Stimulated activated naive CD4-positive, alpha-beta T cell treated with Interleukin-2 at 50 U/mL for 16 hours (primary cell): Measurements from ENCODE around the gene PMS1.
"Not testable (repeated sequence)": the region's sequence is repeated elsewhere in the genome, so short reads cannot be mapped to it uniquely, and the experiment has no call there.

ENCODE experiments used
- DNase-seq: peaks from one replicate; lab custom pipeline; 2025; lab: John Stamatoyannopoulos, UW

The PMS1 gene

DNA sequence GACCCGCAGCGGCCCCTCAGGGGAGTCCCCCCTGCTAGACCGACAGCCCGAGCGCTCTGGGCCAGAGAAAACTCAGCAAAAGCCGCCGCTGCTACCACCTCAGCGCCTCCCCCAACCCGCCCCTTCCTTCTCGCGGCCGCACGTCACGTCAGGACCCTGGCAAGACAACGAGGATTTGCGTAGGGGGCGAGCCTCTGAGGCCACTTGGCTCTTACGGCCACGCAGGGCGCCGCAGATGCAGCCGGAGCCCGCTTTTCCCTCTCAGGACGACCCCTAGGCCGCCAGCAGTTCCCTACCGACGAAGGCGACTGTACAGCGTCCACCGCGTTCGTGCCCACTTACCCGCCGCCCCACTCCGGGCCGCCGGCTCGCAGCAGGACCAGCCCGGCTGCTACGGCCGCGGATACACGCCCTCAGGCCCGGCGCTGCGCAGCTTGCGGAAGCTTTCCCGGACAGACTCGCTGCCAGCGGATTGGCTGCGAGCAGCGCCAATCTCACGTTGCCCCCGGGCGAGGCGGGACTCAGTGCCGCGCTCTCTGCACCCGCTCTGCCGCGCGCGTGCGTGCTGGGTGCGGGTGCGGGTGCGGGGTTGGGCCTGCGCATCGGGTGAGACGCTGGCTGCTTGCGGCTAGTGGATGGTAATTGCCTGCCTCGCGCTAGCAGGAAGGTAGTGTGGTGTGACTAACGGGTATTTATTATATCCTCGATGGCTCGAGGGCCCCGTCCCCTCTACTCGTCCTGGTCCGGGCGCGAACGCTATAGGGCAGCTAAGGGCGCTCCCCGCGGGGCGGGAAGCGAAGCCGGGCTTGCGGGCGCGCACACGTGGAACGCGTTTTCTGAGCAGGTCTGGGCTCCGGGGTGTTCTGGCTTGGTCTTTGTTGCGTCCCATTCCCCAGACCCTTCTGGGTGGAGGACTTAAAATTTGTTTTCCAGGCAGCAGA lies at the start of gene PMS1, which contains the start of gene ORMDL1:
Gene PMS1 (plus strand): TSS at position 524 of the 941 bp plus-strand sequence. CDS start 7,360 bp downstream, outside the sequence.
Gene ORMDL1 (minus strand): TSS at position 413 of the 941 bp plus-strand sequence. CDS start 1,744 bp downstream, outside the sequence.
- peak; percentile 93 for DNase-seq

DNA sequence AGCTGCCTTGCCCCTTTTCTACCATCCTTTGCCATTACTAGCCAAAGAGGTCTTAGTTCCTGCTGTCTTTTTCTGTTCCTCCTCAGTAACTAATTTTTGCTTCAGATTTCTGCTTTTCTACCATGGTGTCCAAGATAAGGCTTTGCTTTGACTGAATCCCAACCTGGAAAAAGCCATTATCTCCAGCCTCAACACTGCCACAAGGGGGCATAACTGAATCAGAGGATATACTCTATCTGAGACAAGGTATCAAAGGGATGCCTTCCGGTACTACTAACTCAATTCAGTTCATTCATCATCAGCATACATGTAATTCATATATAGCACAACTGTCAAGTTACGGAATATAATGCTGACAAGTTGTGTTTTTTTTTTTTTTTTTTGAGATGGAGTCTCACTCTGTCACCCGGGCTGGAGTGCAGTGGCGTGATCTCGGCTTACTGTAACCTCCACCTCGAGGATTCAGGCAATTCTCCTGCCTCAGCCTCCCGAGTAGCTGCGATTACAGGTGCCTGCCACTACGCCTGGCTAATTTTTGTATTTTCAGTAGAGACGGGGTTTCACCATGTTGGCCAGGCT lies 33.1 kb upstream of the PMS1 start:
- DNase-seq = peak; percentile 4

DNA sequence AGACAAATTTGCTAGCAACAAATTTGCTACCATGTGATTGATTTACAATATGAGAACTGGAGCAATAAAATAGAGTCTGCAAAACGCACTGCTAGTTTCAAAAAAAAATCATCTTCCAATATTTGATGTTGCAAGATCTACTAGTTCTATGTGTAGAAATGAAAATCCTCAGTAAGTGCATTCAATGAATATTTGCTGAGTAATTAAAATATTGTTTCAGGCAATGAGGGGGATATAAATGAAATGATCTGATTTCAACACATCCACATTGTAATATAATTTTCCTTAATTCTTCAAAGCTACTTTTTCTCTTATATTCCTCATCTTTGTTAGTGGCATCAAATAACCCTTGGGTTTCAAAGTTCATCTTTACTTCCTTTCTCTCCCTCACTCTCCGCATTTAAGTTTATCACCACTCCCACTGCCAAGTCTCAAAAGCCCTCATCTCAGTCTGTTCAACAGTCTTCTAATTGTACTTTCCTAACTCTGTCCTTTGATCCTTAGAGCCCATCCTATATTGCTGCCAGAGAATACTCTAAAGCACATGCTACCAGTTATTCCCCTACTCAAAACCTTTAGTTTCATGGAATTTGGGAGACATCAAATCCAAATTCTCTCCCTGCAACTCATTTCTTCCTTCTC lies 27.8 kb upstream of the PMS1 start:
- DNase-seq = no peak

DNA sequence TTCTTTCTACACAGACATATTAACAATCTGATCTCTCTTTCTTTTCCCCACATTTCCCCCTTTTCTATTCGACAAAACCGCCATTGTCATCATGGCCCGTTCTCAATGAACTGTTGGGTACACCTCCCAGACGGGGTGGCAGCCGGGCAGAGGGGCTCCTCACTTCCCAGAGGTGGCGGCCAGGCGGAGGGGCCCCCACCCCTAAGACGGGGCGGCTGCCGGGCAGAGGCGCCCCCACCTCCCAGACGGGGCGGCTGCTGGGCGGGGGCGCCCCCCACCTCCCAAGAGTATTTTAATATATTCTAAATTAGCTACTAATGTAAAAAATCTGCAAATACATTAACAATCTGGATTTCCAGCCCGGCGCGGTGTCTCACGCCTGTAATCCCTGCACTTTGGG lies 24.1 kb upstream of the PMS1 start:
- DNase-seq = not testable (repeated sequence)

- no peak for DNase-seq
These were observed 22.1 kb upstream of the PMS1 start for GRCh38 chr2:189762229-189762550.

DNA sequence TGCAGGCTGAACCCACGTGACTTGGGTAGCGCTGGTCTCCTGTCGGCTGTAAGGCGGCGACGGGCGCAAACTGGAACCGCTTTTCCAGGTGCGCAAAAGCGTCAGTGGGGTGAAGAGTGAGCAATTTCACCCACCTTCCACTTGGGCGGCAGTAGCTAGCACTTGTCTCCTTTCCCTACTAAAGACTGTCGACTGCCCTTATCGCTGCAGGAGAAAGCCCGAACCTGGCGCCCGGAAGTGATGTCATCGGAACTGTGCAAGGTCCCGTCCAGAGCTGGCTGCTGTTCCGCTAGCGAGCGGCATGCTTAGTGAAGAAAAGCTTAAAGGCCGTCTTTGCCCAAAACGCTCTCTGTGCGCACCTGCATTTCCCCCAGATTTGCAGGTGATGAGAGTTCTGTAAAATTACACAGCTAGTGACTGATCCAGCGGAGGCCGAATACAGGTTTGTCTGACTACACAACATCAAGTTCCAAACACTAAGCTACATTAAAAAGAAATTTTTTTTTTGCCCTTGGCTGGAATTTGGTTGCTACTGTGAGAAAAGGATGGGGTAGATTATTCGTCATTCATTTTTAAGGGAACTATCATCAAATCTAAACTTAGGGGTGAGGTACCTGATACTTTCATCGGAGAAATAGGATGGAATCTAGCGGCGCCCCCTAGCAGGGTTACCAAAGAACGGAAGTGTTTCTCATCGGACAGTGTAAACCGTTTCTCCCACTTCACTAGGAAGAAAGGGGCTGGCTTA lies 21.5 kb upstream of the PMS1 start, which contains the start of gene OSGEPL1:
Gene OSGEPL1 (minus strand): TSS at position 242 of the 748 bp plus-strand sequence. CDS start 1,152 bp downstream, outside the sequence.
- peak; percentile 93 for DNase-seq

GRCh38 chr2:189763908-189764661 lies 20.2 kb upstream of the PMS1 start:
- no peak for DNase-seq

DNA sequence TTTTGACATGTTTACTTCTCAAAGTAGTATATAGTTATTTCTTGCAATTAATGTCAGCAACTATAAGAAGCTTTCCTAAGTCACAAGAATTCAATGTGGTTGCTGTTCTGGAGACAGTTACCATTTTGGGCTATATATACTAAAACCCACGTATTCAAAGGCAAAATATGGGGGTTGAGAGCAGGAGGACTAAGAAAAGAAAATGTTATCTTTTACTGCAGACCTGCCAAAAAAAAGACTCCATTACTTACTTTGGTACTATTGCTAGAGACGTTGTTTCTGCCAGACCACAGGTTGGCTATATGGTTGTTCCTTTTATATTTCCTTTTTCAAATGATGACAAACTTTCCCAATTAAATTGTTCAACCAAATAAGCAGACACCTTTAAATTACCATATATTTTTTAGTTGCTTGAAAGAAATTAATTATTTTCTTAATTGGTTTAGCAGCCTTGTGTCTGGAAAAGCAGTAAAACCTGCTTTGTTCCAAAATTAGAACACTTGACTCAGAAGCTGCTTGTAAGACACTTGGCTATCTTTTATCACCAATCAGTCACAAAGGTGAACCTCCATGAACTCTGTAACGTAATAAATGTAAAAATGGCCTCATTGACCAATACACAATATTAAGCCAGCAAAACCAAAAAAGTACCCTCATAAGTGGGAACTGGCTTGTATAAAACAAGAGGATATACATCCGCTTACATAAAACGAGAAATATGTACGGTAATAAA lies 13.5 kb upstream of the PMS1 start:
- DNase-seq = no peak

- no peak for DNase-seq
These were observed 12.0 kb upstream of the PMS1 start for GRCh38 chr2:189772212-189772611.

GRCh38 chr2:189782221-189782671 lies 2.0 kb upstream of the PMS1 start:
- DNase-seq = no peak

- DNase-seq = no peak
These were observed 761 bp upstream of the PMS1 start for GRCh38 chr2:189783451-189783926.

DNA sequence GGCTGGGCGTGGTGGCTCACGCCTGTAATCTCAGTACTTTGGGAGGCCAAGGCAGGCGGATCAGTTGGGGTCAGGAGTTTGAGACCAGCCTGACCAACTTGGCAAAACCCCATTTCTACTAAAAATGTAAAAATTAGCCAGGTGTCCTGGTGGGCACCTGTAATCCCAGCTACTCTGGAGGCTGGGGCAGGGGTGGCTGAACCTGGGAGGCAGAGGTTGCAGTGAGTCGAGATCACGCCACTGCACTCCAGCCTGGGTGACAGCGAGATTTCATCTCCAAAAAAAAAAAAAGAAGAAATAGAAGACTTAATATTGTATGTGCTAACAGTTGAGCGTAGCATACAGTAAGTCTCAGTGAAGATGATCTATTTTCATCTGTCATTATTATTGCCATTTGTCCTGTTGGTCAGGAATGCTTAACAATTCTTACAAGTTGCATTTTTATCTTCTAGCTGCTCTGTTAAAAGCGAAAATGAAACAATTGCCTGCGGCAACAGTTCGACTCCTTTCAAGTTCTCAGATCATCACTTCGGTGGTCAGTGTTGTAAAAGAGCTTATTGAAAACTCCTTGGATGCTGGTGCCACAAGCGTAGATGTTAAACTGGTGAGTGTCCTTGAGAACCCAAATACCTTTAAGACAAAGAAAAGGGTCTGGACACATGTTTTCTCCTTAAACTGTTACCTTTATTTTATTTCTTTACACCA lies 7.2 kb downstream of the PMS1 start:
- DNase-seq = no peak

- no peak for DNase-seq
These were observed 10.1 kb downstream of the PMS1 start for GRCh38 chr2:189794310-189794709.

GRCh38 chr2:189797902-189798301 lies 13.7 kb downstream of the PMS1 start:
- DNase-seq = no peak

- DNase-seq = no peak
These were observed 14.2 kb downstream of the PMS1 start for GRCh38 chr2:189798312-189799029.

GRCh38 chr2:189799030-189799331 lies 14.7 kb downstream of the PMS1 start:
- DNase-seq = no peak

- DNase-seq = peak; percentile 22
These were observed 15.3 kb downstream of the PMS1 start for GRCh38 chr2:189799531-189799930.

- DNase-seq = no peak
These were observed 18.2 kb downstream of the PMS1 start for GRCh38 chr2:189802396-189802912.

- no peak for DNase-seq
These were observed 19.2 kb downstream of the PMS1 start for GRCh38 chr2:189803431-189803830.
